Tongue (tissue), 2 donors: ENCODE data around the gene ZBTB12. TPM values are rescaled to one million over a fixed set of nuclear protein-coding genes. Genes with fewer than 3 reads are reported as not detected.
"Not testable (repeated sequence)": the region's sequence is repeated elsewhere in the genome, so short reads cannot be mapped to it uniquely, and the experiment has no call there.

Experiments used
- DNase-seq: peaks from one replicate; pipeline ENCODE4 v3.0.0-alpha.2; 2015
- total RNA-seq: library from RNA; depleted of rRNA; stranded (reverse); fragments of >200 nt; gene quantifications from one replicate; pipeline ENCODE4 v1.2.3, GENCODE V29; 2014

The ZBTB12 gene
- total RNA-seq, 1 donor from 2014 or later = 5.7 TPM

DNA sequence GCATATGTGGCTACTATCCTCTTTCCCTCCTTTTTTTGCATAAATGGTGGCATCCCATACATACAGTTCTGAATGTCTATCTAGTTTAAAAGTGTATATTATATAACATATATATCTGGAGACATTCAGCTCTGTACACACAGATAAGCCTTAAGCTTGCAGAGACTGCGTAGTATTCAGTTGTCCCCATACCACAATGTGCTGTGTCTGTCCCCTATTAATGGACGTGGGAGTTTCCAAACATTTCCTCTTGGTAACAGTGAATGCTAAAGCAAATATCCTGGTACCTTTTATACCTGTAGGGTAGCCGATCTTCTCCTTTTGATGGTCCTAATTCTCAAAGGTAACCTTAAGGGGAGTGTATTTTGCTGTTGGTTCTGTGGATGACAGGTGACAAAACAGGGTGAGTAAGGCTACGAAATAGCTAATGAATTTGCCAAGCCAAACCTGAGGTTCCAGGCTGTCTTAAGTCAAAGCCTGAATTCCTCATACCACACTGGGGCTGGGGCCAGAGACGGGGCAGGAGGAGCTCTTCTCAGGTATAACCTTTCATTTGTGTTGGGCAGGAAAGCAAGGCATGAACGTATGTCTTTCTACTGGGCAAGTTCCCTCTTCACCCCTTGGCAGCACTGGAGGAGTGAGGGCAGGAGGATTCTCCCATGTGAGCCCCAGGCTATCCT lies 17.9 kb upstream of the ZBTB12 start:
- DNase-seq = no peak

DNA sequence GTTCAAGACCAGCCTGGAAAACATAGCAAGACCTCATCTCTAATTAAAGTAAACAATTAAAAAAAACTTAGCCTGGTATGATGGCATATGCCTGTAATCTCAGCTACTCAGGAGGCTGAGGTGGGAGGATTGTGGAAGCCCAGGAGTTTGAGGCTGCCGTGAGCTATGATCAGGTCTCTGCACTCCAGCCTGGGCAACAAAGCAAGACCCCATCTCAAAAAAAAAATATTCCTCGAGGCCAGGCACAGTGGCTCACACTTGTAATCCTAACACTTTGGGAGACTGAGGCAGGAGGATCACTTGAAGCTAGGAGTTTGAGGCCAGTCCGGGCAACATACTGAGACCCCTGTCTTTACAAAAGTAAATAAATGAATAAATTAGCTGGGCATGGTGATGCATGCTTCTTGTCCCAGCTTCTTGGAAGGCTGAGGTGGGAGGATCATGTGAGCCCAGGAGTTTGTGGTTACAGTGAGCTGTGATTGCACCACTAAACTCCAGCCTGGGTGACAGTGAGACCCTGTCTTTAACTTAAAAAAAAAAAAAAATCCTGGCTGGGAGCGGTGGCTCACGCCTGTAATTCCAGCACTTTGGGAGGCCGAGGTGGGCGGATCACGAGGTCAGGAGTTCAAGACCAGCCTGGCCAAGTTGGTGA lies 16.3 kb upstream of the ZBTB12 start:
- DNase-seq = no peak

DNA sequence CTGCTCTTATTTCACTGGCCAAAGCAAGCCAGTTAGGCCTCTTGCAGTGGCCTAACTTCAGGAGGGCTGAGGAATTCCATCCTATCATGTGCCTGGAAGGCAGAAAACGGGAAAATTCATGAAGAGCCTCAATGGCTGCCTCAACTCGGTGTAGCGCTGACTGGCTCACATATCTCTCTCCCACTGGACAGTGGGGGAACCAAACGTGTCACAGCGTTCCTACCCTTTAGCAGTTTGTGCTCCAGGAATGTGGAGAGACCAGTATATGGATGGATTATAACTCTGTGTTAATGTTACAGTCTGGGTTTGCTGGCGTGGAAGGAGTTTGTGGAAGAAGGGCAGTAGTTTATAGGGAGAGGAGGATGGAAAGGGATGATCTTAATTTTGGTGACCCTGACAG lies 13.9 kb upstream of the ZBTB12 start:
- no peak for DNase-seq

- DNase-seq = no peak
These were observed 13.5 kb upstream of the ZBTB12 start for GRCh38 chr6:31915351-31915750.

GRCh38 chr6:31911826-31912585 lies 10.1 kb upstream of the ZBTB12 start:
- no peak for DNase-seq

GRCh38 chr6:31909298-31909697 lies 7.4 kb upstream of the ZBTB12 start:
- DNase-seq = not testable (repeated sequence)

GRCh38 chr6:31908791-31909190 lies 6.9 kb upstream of the ZBTB12 start:
- no peak for DNase-seq

DNA sequence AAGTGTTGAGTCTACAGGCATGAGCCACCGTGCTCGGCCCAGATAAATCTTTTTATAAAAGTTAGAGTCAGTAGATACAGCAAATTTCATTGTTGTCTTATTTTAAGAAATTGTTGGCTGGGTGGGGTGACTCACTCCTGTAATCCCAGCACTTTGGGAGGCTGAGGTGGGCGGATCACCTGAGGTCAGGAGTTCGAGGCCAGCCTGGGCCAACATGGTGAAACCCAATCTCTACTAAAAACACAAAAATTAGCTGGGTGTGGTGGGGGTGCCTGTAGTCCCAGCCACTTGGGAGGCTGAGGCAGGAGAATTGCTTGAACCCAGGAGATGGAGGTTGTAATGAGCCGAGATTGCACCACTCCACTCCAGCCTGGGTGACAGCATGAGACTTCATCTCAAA lies 6.4 kb upstream of the ZBTB12 start:
- not testable (repeated sequence) for DNase-seq

- no peak for DNase-seq
These were observed 5.4 kb upstream of the ZBTB12 start for GRCh38 chr6:31907158-31907813.

DNA sequence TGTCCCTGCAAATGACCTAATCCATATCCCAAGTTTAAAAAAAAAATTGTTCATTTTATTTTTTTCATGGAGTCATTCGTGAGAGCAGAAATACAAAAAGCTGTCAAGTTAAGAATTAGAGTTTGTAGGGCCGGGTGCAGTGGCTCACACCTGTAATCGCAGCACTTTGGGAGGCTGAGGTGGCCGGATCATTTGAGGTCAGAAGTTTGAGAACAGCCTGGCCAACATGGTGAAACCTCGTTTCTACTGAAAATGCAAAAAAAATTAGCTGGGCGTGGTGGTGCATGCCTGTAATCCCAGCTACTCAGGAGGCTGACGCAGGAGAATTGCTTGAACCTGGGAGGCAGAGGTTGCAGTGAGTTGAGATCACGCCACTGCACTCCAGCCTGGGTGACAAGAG lies 4.8 kb upstream of the ZBTB12 start:
- not testable (repeated sequence) for DNase-seq

- no peak for DNase-seq
These were observed 4.2 kb upstream of the ZBTB12 start for GRCh38 chr6:31906122-31906521.

DNA sequence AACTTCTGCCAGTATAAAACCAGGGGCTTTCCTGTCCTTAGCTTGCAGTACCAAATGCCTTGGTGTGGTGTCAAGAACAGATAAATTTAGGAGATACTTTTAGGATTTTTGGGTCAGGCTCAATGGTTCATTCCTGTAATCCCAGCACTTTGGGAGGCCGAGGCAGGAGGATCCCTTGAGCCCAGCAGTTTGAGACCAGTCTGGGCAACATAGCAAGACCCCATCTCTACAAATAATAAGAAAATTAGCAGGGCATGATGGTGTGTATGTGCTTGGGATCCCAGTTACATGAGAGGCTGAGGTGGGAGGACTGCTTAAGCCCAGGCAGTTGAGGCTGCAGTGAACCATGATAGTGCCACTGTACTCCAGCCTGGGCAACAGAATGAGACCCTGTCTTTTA lies 3.2 kb upstream of the ZBTB12 start:
- no peak for DNase-seq

- no peak for DNase-seq
These were observed 2.1 kb upstream of the ZBTB12 start for GRCh38 chr6:31903957-31904356.

- DNase-seq = peak; percentile 72
These were observed 402 bp downstream of the ZBTB12 start for GRCh38 chr6:31901415-31901952.

DNA sequence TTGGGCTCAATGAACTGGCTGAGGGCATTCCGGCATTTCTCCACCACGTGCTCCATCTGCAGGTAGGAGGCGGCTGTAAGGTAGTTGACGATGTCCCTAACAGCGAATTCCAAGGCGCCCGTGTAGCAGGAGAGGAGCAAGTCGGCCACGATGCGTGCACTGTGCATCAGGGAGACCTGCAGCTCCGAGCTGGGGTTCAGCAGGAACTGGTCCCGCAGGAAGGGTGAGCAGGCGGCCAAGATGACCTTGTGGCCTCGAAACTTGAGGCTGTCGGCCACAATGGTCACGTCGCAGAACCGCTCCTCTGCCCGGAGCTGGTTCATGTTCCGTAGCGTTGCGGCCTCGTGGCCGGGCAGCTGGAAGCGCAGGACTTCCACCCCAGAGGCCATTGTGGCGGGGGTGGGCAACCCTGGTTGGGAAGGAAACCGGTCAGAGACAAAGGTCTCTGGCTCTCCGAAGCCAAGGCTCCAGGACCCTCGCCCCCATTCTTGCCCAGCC lies 920 bp downstream of the ZBTB12 start:
- DNase-seq = no peak

DNA sequence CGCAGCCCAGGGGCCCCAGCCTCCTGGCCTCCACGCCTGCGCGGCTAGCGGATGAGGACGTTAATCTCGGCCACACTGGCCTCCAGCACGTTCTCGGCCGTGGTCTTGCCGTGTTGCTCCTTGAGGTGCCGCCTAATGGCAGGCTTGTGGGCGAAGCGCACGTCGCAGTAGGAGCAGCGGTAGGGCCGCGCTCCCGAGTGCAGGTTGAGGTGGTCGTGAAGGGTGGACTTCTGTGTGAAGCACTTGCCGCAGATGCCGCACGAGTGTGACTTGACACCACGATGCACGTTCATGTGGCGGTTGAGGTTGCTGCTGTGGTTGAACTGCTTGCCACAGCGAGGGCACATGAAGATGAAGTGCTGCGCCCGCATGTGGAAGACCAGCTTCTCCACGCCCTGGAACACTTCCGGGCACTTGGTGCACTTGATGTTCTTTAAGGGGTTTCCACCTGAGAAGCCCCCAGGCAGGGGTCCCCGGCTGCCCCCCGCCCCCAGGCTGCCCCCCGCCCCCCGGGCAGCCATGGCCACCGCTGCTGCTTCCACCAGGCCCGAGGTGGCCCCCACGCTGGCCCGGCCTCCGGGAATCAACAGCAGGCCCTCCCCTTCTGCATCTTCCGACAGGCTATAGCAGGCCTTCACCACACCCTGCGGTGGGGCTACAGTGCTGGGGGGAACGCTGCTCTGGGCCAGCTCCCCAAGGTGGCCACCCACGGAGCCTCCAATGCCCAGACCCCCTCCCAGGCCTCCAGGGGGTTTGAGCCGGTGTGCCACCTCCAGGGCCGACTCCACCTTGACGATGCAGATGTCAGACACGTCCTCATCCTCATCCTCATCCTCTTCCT lies 1.8 kb downstream of the ZBTB12 start:
- no peak for DNase-seq

DNA sequence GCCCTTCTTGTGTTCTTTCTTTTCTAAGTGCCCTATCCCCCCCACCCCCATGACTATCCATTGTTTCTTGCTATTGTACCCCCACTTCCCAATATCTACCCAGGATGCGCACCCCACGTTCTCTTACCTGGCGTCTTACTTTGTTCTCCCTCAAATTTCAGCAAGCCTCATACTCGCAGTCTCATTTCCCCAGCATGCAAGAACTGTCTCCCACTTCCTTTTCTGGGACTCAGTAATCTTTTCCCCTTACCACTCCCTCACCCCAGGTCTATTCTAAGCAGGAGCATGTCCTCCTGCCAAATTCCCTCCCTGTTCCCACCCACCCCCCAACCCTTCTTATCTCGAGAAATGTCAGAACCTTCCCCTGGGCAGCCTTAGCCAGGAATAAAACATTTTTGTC lies 2.7 kb downstream of the ZBTB12 start:
- DNase-seq = no peak

DNA sequence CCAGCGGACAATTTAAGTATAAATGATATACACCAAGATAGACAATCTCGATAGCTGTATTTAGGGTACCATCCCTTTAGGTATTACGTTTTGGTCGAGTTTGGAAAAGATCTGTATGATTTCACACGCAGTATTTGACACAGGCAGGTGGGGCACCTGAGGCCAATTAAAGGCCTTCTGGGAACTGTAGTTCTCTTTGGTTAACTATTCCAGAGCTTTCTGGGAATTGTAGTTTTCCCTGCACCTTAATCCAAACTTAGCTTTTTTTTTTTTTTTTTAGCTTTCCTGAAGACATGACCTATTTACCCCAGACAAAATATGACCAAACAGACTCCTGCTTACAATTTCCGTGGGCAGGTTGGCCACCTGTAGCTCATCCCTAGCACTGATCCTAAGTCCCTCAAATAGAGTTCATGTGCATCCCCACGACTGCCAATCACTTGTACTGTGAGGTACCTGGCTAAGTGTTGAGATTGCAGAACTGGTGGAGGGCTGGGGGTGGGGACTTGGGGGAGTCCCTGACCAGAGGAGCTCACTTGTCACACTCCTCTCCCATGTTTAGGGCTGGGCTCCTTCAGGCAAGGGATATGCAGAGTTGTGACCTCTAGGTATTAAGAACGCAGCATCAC lies 3.4 kb downstream of the ZBTB12 start:
- DNase-seq = peak; percentile 71

DNA sequence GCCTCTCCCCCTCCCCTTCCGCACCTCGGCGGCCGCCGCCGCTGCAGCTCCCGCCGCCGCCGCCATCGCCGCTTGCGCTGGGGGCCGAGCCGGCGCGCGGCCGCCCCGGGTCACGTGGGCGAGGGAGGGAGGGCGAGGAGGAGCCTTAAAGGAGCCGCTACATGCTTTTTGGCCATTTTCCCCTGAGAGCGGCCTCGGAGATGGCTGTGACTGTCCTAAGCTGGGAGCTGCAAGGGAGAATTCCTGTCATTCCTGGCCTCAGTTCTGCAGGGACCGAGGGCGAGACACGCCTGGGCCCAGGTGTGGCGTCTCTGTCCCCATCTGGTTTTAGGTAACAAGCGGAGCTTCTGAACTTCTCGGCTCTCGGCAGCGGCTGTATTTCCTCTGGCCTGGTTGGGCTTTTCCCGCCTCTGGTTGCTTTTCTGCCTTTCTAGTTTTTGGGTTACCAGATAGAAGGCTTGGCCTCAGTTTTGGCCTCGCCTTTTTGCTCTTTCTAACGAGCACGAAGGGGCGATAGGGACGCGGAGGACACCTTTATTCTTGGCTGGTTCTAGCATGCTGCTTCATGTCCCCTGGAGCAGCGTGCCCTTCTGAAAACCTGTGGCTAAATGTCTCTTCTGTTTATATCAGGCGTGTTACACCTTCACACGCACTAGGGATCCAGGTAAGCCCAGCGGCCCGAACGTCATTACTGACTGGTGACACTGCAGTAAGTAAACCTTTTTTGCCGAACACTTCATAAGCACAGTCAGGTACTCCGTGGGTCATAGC lies 4.1 kb downstream of the ZBTB12 start, which contains the start of gene EHMT2:
Gene EHMT2 (minus strand): TSS at position 87 of the 771 bp plus-strand sequence. CDS start 21 bp downstream, at position 66.
- DNase-seq = peak; percentile 93
